SK-N-SH (cell line): Measurements from ENCODE around the gene MYO1C.
"Not testable (repeated sequence)": the region's sequence is repeated elsewhere in the genome, so short reads cannot be mapped to it uniquely, and the experiment has no call there.

ENCODE experiments used
- FOSL2 ChIP-seq: IDR thresholded peaks from 2 replicates; pipeline ENCODE4 v1.4.0; 2012; ENCODE audit warnings: low read depth, mild to moderate bottlenecking, moderate library complexity, borderline replicate concordance
- MEF2A ChIP-seq: IDR thresholded peaks from 2 replicates; pipeline ENCODE4 v1.4.0; 2012; ENCODE audit warnings: low read depth, borderline replicate concordance
- POLR2AphosphoS5 ChIP-seq: IDR thresholded peaks from 2 replicates; pipeline ENCODE4 v1.6.1; 2012; ENCODE audit warnings: low read depth, low read length
- RFX5 ChIP-seq: IDR thresholded peaks from 2 replicates; pipeline ENCODE4 v1.6.1; 2012; ENCODE audit warnings: mild to moderate bottlenecking, improper control_type of control experiment, low read length
- TAF1 ChIP-seq: IDR thresholded peaks from 2 replicates; pipeline ENCODE4 v1.6.1; 2012; ENCODE audit warnings: low read depth, mild to moderate bottlenecking, low read length, moderate library complexity, borderline replicate concordance
- TCF12 ChIP-seq: IDR thresholded peaks from 2 replicates; pipeline ENCODE4 v1.4.0; 2012
- TF ChIP-seq, protein P1 (sequence below): fragments of 200-600 bp; sonication (generic); IDR thresholded peaks from 2 replicates; pipeline ENCODE4 v1.6.1; 2017; ENCODE audit warnings: antibody characterized with exemption, mild to moderate bottlenecking, moderate library complexity

DNA sequence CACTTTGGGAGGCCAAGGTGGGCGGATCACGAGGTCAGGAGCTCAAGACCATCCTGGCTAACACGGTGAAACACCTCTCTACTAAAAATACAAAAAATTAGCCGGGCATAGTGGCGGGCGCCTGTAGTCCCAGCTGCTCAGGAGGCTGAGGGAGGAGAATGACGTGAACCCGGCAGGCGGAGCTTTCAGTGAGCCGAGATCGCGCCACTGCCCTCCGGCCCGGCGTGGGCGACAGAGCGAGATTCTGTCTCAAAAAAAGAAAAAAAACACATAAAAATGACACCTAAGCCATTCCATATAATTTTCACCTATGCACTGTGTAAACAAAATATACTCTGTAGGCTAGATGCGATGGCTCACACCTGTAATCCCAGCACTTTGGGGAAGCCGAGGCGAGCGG is 42.2 kb downstream of the MYO1C start:
- TF ChIP-seq TCF12, FOSL2, POLR2AphosphoS5, TAF1, MEF2A, RFX5: not testable (repeated sequence)
- TF ChIP-seq, protein P1, sequence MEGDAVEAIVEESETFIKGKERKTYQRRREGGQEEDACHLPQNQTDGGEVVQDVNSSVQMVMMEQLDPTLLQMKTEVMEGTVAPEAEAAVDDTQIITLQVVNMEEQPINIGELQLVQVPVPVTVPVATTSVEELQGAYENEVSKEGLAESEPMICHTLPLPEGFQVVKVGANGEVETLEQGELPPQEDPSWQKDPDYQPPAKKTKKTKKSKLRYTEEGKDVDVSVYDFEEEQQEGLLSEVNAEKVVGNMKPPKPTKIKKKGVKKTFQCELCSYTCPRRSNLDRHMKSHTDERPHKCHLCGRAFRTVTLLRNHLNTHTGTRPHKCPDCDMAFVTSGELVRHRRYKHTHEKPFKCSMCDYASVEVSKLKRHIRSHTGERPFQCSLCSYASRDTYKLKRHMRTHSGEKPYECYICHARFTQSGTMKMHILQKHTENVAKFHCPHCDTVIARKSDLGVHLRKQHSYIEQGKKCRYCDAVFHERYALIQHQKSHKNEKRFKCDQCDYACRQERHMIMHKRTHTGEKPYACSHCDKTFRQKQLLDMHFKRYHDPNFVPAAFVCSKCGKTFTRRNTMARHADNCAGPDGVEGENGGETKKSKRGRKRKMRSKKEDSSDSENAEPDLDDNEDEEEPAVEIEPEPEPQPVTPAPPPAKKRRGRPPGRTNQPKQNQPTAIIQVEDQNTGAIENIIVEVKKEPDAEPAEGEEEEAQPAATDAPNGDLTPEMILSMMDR, result not testable (repeated sequence)
